HUES64 (cell line): ENCODE results near the gene MAPK8IP3.

Source experiments
- H3K27ac ChIP-seq: 2 replicates; pipeline ENCODE4 v1.7.0; 2013; ENCODE audit warnings: low read depth, low read length, inconsistent platforms
- H3K27me3 ChIP-seq: 2 replicates; pipeline ENCODE4 v1.6.1; 2013; ENCODE audit warnings: mild to moderate bottlenecking, low read length; ENCODE audit not compliant: insufficient read depth
- H3K36me3 ChIP-seq: 2 replicates; pipeline ENCODE4 v1.6.1; 2013; ENCODE audit warnings: mild to moderate bottlenecking, low read length; ENCODE audit not compliant: insufficient read depth
- H3K4me1 ChIP-seq: 2 replicates; pipeline ENCODE4 v1.6.1; 2013; ENCODE audit warnings: mild to moderate bottlenecking, low read length, moderate library complexity; ENCODE audit not compliant: insufficient read depth
- H3K4me3 ChIP-seq: 2 replicates; pipeline ENCODE4 v1.5.1; 2013; ENCODE audit warnings: mild to moderate bottlenecking, low read length, moderate library complexity
- H3K9ac ChIP-seq: 2 replicates; pipeline ENCODE4 v1.6.1; 2013; ENCODE audit warnings: mild to moderate bottlenecking, low read depth, low read length
- H3K9me3 ChIP-seq: 2 replicates; pipeline ENCODE4 v1.6.1; 2013; ENCODE audit warnings: low read depth, low read length; ENCODE audit not compliant: insufficient read depth
- WGBS: fragments of 150-250, 120-280 bp; methylation state at CpG from one replicate; pipeline ENCODE4 v1.1.7; 2013; ENCODE audit warnings: missing lambda C conversion rate; 5-methylcytosine and 5-hydroxymethylcytosine counted together

Gene MAPK8IP3

GRCh38 chr16:1754204-1754603, 48.2 kb downstream of the MAPK8IP3 start:
- Histone ChIP-seq H3K27me3 (no peaks in the 10 kb centered on the region), H3K9me3 (no peaks in the 10 kb centered on the region), H3K36me3 (peaks cover 28% of the 10 kb centered on the region), H3K27ac (no peak overlapping the region), H3K4me3 (no peak overlapping the region), H3K4me1 (no peaks in the 10 kb centered on the region), H3K9ac (no peak overlapping the region)
- 93% methylated on average over 12 of the region's 12 CpGs for WGBS

GRCh38 chr16:1757714-1758461, 51.9 kb downstream of the MAPK8IP3 start:
- WGBS = 93% methylated on average over 36 of the region's 37 CpGs
- Histone ChIP-seq H3K9ac (no peak overlapping the region), H3K27ac (no peak overlapping the region), H3K36me3 (peaks cover 11% of the 10 kb centered on the region; the same call in 1 of the 2 replicates), H3K27me3 (no peaks in the 10 kb centered on the region), H3K4me1 (no peaks in the 10 kb centered on the region), H3K4me3 (no peak overlapping the region), H3K9me3 (no peaks in the 10 kb centered on the region)

DNA sequence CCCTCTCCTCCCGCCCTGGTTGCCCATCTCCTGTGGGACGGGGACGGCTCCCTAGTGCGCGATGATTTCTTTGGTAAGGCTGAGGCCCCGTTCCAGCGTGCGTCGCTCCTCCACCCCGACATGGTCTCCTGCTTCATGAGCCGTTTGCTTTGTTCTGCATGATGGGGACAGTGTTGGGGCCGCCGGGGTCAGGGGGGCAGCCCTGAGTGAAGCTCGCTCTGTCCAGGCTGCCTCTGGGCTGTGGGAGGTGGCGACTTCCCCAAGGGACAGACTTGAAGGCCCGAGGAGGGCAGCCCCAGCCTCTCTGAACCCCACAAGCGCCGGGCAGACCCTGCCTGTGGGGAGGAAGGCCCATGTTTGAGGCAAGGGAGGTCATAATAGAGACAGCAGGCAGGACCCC, 52.9 kb downstream of the MAPK8IP3 start:
- no peak overlapping the region for H3K27ac ChIP-seq
- 94% methylated on average over 18 of the region's 18 CpGs for WGBS
- H3K36me3 ChIP-seq = 0 out of 2 replicates have a peak, but pooled peaks cover 8% of the 10 kb centered on the region
- H3K4me3 ChIP-seq = no peak overlapping the region
- no peaks in the 10 kb centered on the region for H3K9me3 ChIP-seq
- no peaks in the 10 kb centered on the region for H3K4me1 ChIP-seq
- no peaks in the 10 kb centered on the region for H3K27me3 ChIP-seq
- H3K9ac ChIP-seq = no peak overlapping the region

DNA sequence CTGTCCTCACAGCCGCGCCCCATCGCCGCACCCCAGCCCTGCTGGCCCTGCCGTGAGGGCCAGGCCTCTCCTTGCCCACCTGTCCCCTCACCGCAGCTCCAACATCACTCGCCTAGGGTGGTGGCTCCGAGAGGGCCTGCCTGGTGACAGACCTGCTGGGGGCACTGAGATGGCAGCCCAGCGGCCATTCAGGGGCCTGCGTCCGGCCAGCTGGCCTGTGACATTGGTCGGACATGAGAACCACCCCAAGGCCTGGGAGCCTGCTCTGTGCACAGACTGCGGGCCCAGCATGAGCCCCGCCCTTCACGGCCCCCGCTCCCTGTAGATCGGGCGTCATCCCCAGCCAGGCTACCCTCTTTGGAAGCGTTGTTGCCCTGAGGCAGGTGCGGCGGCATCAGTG, 53.5 kb downstream of the MAPK8IP3 start:
- H3K4me1 ChIP-seq = no peaks in the 10 kb centered on the region

DNA sequence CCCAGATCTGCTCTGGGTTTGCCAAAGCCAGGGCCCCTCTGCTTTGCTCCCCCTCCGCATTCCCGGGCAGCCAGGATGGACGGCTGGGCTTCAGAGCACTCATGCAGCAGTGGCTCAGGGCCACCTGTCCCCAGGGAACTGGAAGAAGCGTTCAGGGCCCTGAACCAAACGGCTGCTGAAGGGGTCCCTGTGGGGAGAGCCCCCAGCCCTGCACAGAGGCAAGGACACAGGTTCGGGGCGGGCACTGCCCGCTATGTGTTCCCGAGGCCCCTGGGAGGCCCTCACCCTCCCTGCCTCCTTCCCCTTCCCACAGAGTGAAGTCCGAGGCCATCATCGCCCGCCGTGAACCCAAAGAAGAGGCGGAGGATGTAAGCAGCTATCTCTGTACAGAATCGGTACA, 54.9 kb downstream of the MAPK8IP3 start:
- H3K36me3 ChIP-seq = peaks cover 11% of the 10 kb centered on the region; the same call in 1 of the 2 replicates
- H3K9ac ChIP-seq = no peak overlapping the region
- H3K27me3 ChIP-seq = no peaks in the 10 kb centered on the region
- no peak overlapping the region for H3K27ac ChIP-seq
- 94% methylated on average over 15 of the region's 15 CpGs for WGBS
- H3K9me3 ChIP-seq = no peaks in the 10 kb centered on the region
- H3K4me1 ChIP-seq = no peaks in the 10 kb centered on the region
- no peak overlapping the region for H3K4me3 ChIP-seq

More for the DNA sequence above, 53.5 kb downstream of the MAPK8IP3 start:
- Histone ChIP-seq H3K9me3 (no peaks in the 10 kb centered on the region), H3K36me3 (0 out of 2 replicates have a peak, but pooled peaks cover 8% of the 10 kb centered on the region), H3K27ac (no peak overlapping the region), H3K4me3 (no peak overlapping the region), H3K9ac (no peak overlapping the region), H3K27me3 (no peaks in the 10 kb centered on the region)
- WGBS = 94% methylated on average over 21 of the region's 21 CpGs

DNA sequence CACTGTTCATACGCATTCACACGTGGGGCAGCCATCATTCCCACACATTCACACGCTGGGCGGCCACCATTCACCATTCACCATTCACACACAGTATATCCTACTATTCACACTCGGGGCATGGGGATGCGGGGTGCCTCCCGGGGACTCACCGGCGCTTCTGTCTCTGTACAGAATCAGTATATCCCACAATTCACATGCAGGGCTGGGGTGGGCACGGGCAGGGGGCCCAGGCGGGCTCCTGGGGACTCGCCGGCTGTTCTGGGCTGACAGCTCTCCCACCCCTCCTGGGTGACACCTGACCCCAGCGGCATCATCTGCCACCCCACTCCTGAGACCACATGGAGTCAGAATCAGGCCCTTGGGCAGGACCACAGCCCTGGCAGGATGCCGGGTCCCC, 55.8 kb downstream of the MAPK8IP3 start:
- no peaks in the 10 kb centered on the region for H3K27me3 ChIP-seq
- no peaks in the 10 kb centered on the region for H3K4me1 ChIP-seq
- no peak overlapping the region for H3K9ac ChIP-seq
- H3K36me3 ChIP-seq = peaks cover 11% of the 10 kb centered on the region; the same call in 1 of the 2 replicates
- no peaks in the 10 kb centered on the region for H3K9me3 ChIP-seq
- 92% methylated on average over 15 of the region's 15 CpGs for WGBS
- no peak overlapping the region for H3K27ac ChIP-seq
- no peak overlapping the region for H3K4me3 ChIP-seq

DNA sequence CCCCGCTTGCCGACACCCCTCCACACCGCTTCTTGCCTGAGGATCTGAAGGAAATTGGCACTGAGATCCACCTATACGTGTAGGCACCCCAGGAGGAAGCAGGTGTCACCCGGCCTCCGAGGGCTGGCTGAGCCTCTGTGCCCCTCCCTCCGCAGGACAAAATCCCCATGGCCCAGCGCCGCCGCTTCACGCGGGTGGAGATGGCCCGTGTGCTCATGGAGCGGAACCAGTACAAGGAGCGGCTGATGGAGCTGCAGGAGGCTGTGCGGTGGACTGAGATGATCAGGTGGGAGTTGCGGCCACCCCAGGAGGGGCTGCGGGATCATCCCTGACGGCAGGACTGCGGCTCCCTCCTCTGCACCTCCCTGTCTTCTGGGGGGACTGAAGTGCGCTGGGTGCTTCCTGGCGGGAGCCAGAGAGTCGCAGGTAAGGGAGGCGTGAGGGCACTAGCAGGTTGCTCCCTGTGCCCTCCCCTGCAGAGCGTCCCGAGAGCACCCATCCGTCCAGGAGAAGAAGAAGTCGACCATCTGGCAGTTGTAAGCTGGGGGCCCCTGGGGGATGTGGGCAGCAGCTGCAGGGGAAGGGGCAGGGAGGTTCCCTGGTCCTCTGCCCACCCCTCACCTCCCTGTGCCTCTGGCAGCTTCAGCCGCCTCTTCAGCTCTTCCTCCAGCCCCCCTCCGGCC, 56.3 kb downstream of the MAPK8IP3 start:
- no peaks in the 10 kb centered on the region for H3K4me1 ChIP-seq
- H3K36me3 ChIP-seq = peaks cover 17% of the 10 kb centered on the region; the same call in 1 of the 2 replicates
- 94% methylated on average over 30 of the region's 30 CpGs for WGBS
- H3K4me3 ChIP-seq = no peak overlapping the region
- H3K9me3 ChIP-seq = no peaks in the 10 kb centered on the region
- no peaks in the 10 kb centered on the region for H3K27me3 ChIP-seq
- no peak overlapping the region for H3K27ac ChIP-seq
- H3K9ac ChIP-seq = no peak overlapping the region

- Histone ChIP-seq H3K27me3 (no peaks in the 10 kb centered on the region), H3K9me3 (no peaks in the 10 kb centered on the region), H3K4me3 (no peak overlapping the region), H3K27ac (no peak overlapping the region), H3K4me1 (no peaks in the 10 kb centered on the region), H3K9ac (no peak overlapping the region; the same call in 1 of the 2 replicates), H3K36me3 (peaks cover 24% of the 10 kb centered on the region; the same call in 1 of the 2 replicates)
- WGBS = 92% methylated on average over 24 of the region's 24 CpGs
Observed at GRCh38 chr16:1762879-1763520, 57.0 kb downstream of the MAPK8IP3 start.

DNA sequence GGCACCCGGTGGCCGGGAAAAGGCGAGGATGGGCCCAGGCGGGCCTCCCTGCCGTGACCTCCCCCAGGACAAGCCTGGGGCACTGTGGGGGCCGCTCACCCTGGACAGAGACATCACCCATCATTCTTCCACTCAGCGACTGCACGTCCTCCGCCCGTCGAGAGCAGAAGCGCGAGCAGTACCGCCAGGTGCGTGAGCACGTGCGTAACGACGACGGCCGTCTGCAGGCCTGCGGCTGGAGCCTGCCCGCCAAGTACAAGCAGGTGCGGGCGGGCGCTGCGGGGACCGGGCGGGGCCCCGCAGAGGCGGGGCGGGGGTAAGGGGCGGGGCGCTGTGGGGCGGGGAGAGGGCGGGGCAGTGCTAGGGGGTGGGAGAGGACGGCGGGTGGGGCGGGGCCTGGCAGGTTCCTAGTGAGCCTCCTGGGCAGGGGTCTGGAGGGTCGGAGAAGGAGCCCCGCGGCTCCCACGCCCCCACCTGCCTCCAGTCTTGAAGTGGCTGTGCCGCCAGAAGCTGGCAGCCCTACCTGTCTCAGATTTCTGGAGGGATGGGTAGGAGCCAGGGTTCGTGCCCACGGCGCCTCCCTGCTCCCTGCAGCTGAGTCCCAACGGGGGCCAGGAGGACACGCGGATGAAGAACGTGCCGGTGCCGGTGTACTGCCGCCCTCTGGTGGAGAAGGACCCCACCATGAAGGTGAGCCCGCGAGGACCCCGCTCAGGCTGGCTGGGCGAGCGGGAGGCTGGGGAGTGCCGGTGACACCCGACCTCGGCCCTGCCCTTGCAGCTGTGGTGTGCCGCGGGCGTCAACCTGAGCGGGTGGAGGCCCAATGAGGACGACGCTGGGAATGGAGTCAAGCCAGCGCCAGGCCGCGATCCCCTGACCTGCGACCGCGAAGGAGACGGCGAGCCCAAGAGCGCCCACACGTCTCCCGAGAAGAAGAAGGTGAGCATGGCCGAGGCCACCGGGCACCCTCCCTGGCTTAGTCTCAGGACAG, 57.8 kb downstream of the MAPK8IP3 start:
- no peaks in the 10 kb centered on the region for H3K9me3 ChIP-seq
- peak overlapping the region; percentile 37 for H3K4me3 ChIP-seq
- H3K27me3 ChIP-seq = no peaks in the 10 kb centered on the region
- peaks cover 30% of the 10 kb centered on the region; the same call in 1 of the 2 replicates for H3K36me3 ChIP-seq
- peak overlapping the region; percentile 4; the same call in 1 of the 2 replicates for H3K9ac ChIP-seq
- no peaks in the 10 kb centered on the region for H3K4me1 ChIP-seq
- WGBS = 50% methylated on average over 68 of the region's 81 CpGs
- peak overlapping the region; percentile 26; the same call in 1 of the 2 replicates for H3K27ac ChIP-seq

DNA sequence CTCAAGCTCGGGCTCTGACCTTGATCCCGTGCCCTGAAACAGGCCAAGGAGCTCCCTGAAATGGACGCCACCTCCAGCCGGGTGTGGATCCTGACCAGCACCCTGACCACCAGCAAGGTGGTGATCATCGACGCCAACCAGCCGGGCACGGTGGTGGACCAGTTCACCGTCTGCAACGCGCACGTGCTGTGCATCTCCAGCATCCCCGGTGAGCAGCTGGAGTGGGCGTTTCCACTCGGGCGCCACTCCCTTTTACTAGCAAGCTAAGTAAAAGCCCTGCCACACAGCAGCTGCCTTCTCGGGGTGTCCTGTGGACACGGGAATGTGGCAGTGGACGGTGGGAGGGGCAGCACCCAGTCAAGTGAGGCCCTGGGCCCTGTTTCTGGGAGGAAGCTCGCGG, 59.0 kb downstream of the MAPK8IP3 start:
- no peaks in the 10 kb centered on the region for H3K27me3 ChIP-seq
- H3K4me1 ChIP-seq = no peaks in the 10 kb centered on the region
- H3K4me3 ChIP-seq = no peak overlapping the region
- no peaks in the 10 kb centered on the region for H3K9me3 ChIP-seq
- peaks cover 30% of the 10 kb centered on the region for H3K36me3 ChIP-seq
- 96% methylated on average over 21 of the region's 21 CpGs for WGBS
- H3K9ac ChIP-seq = no peak overlapping the region
- no peak overlapping the region for H3K27ac ChIP-seq
